Loucy (cell line): ENCODE data around the gene LY6G6D.
A peak's percentile ranks its signal among the peaks of the same experiment; 100 is the strongest.

Experiments used
- H2AFZ ChIP-seq: fragments of 200-600 bp; sonication (generic); 2 replicates; pipeline ENCODE4 v1.6.0; 2016; ENCODE audit warnings: antibody characterized with exemption, mild to moderate bottlenecking, low read length, moderate library complexity
- H3F3A ChIP-seq: fragments of 200-600 bp; 2 replicates; pipeline ENCODE4 v1.6.0; 2016; ENCODE audit warnings: antibody characterized with exemption, low read depth, mild to moderate bottlenecking
- H3K27me3 ChIP-seq: fragments of 200-600 bp; sonication (generic); 2 replicates; pipeline ENCODE4 v1.6.1; 2014; ENCODE audit warnings: low read length, mild to moderate bottlenecking; ENCODE audit not compliant: insufficient read depth, poor library complexity, severe bottlenecking
- H3K36me3 ChIP-seq: fragments of 200-600 bp; sonication (generic); 2 replicates; pipeline ENCODE4 v1.6.1; 2016; ENCODE audit warnings: low read length; ENCODE audit not compliant: insufficient read depth
- H3K4me1 ChIP-seq: fragments of 200-600 bp; sonication (generic); 2 replicates; pipeline ENCODE4 v1.5.1; 2014; ENCODE audit warnings: low read length, mild to moderate bottlenecking; ENCODE audit not compliant: insufficient read depth, poor library complexity, severe bottlenecking
- H3K4me2 ChIP-seq: fragments of 200-600 bp; sonication (generic); 2 replicates; pipeline ENCODE4 v1.6.0; 2014; ENCODE audit warnings: antibody characterized with exemption, low read length, low read depth, mild to moderate bottlenecking; ENCODE audit not compliant: poor library complexity, severe bottlenecking
- H3K4me3 ChIP-seq: fragments of 200-600 bp; sonication (generic); 2 replicates; pipeline ENCODE4 v1.5.1; 2014; ENCODE audit warnings: low read length, mild to moderate bottlenecking, mixed read lengths; ENCODE audit not compliant: poor library complexity, severe bottlenecking
- H3K79me2 ChIP-seq: fragments of 200-600 bp; sonication (generic); 2 replicates; pipeline ENCODE4 v1.6.1; 2014; ENCODE audit warnings: low read length; ENCODE audit not compliant: insufficient read depth
- H3K9ac ChIP-seq: fragments of 200-600 bp; sonication (generic); 2 replicates; pipeline ENCODE4 v1.6.0; 2014; ENCODE audit warnings: mild to moderate bottlenecking, low read depth, low read length, moderate library complexity; ENCODE audit not compliant: poor library complexity, severe bottlenecking
- H3K9me2 ChIP-seq: fragments of 200-600 bp; sonication (generic); replicated peaks from 2 replicates; pipeline ENCODE4 v1.6.1; 2016; ENCODE audit warnings: low read depth, low read length, mixed read lengths
- H3K9me3 ChIP-seq: fragments of 200-600 bp; sonication (generic); 2 replicates; pipeline ENCODE4 v1.6.1; 2014; ENCODE audit warnings: mild to moderate bottlenecking, antibody characterized with exemption, low read length, low read depth; ENCODE audit not compliant: insufficient read depth
- H4K20me1 ChIP-seq: fragments of 200-600 bp; sonication (generic); 2 replicates; pipeline ENCODE4 v1.6.0; 2014; ENCODE audit warnings: antibody characterized with exemption, low read length, mild to moderate bottlenecking; ENCODE audit not compliant: insufficient read depth, poor library complexity, severe bottlenecking
- EZH2phosphoT487 ChIP-seq: fragments of 200-600 bp; IDR thresholded peaks from 2 replicates; pipeline ENCODE4 v1.6.1; 2018; ENCODE audit warnings: antibody characterized with exemption, mild to moderate bottlenecking, moderate library complexity, borderline replicate concordance
- TF ChIP-seq, protein P1 (sequence below): fragments of 200-600 bp; sonication (generic); conservative IDR thresholded peaks from 2 replicates; pipeline ENCODE4 v1.5.1; 2014; ENCODE audit warnings: mild to moderate bottlenecking, antibody characterized with exemption, low read length

Gene LY6G6D

DNA sequence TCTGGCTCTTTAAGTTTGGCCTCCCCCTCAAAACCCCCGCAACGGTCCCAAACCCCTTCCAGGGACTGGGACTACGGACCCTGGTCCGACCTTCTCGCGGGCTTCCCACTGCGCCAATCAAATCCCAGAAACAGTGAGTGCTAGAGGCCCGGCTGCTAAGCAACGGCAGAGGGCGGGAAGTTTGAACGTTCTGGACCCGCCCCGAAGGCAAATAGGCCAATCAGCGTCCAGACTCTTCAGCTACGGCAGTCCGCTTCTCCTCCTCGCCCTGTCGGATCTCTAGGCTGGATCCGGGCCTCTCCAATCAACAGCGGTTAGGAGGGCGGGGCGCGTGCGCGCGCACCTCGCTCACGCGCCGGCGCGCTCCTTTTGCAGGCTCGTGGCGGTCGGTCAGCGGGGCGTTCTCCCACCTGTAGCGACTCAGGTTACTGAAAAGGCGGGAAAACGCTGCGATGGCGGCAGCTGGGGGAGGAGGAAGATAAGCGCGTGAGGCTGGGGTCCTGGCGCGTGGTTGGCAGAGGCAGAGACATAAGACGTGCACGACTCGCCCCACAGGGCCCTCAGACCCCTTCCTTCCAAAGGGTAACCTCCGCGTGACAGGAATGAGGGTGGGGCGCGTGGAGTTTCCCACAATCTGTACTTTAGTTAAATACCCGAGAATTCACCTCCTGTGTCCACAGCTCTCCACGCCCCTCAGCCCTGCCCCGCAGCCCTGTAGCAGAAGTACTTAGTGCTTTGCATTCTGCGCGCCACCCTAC lies 24.7 kb downstream of the LY6G6D start, which contains the start of gene MSH5:
Gene MSH5 (plus strand): TSS at position 367 of the 758 bp plus-strand sequence. CDS start 462 bp downstream, outside the sequence.
- peaks cover 9% of the 10 kb centered on the region for H3K27me3 ChIP-seq
- no peaks in the 10 kb centered on the region for H3K36me3 ChIP-seq
- peaks cover 6% of the 10 kb centered on the region for H4K20me1 ChIP-seq
- no peak for TF ChIP-seq EZH2phosphoT487
- TF ChIP-seq, protein P1, sequence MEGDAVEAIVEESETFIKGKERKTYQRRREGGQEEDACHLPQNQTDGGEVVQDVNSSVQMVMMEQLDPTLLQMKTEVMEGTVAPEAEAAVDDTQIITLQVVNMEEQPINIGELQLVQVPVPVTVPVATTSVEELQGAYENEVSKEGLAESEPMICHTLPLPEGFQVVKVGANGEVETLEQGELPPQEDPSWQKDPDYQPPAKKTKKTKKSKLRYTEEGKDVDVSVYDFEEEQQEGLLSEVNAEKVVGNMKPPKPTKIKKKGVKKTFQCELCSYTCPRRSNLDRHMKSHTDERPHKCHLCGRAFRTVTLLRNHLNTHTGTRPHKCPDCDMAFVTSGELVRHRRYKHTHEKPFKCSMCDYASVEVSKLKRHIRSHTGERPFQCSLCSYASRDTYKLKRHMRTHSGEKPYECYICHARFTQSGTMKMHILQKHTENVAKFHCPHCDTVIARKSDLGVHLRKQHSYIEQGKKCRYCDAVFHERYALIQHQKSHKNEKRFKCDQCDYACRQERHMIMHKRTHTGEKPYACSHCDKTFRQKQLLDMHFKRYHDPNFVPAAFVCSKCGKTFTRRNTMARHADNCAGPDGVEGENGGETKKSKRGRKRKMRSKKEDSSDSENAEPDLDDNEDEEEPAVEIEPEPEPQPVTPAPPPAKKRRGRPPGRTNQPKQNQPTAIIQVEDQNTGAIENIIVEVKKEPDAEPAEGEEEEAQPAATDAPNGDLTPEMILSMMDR, result no peak
- peak within 1 kb of the TSS; percentile 100 for H3K4me3 ChIP-seq
- H3K4me1 ChIP-seq, result peaks cover 48% of the 10 kb centered on the region
- H3K4me2 ChIP-seq, result peak within 1 kb of the TSS; percentile 99
- no peak within 1 kb of the TSS for H2AFZ ChIP-seq
- peaks cover 50% of the 10 kb centered on the region for H3K79me2 ChIP-seq
- H3K9me3 ChIP-seq, result no peaks in the 10 kb centered on the region
- H3K9ac ChIP-seq, result peak within 1 kb of the TSS; percentile 100
- H3K9me2 ChIP-seq, result no peaks in the 10 kb centered on the region
- H3F3A ChIP-seq, result peaks cover 10% of the 10 kb centered on the region

DNA sequence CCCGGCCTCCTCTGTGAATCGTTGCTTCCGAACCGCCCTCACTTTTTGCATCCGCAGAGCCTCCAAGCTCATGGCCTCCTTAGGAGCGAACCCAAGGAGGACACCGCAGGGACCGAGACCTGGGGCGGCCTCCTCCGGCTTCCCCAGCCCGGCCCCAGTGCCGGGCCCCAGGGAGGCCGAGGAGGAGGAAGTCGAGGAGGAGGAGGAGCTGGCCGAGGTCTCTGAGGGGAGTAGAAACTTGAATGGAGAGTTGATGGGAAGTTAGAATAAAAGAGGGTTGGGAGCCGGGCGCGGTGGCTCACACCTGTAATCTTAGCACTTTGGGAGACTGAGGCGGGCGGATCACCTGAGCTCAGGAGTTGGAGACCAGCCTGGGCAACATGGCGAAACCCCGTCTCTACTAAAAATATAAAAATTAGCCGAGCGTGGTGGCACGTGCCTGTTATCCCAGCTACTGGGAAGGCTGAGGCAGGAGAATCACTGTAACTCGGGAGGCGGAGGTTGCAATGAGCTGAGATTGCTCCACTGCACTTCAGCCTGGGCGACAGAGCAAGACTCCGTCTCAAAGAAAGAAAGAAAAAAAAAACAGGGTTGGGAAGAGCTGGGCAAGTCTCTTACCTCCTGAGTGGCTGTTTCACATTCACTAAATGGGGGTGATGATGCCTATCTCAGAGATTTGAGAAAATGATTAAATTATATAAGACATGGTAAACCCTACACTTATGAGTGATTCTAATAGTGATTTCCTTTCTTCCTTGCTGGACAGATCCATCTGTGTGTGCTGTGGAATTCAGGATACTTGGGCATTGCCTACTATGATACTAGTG lies 25.5 kb downstream of the LY6G6D start:
- Histone ChIP-seq H3F3A (peaks cover 10% of the 10 kb centered on the region), H3K9ac (peak overlapping the region; percentile 100), H3K79me2 (peaks cover 42% of the 10 kb centered on the region), H3K36me3 (no peaks in the 10 kb centered on the region), H3K9me2 (no peaks in the 10 kb centered on the region), H4K20me1 (peaks cover 4% of the 10 kb centered on the region), H3K4me3 (peak overlapping the region; percentile 100), H3K27me3 (peaks cover 5% of the 10 kb centered on the region), H2AFZ (no peak overlapping the region), H3K4me2 (peak overlapping the region; percentile 74), H3K4me1 (peaks cover 48% of the 10 kb centered on the region), H3K9me3 (no peaks in the 10 kb centered on the region)
- TF ChIP-seq, protein P1, result no peak
- TF ChIP-seq EZH2phosphoT487, result no peak

- Histone ChIP-seq H3K36me3 (no peaks in the 10 kb centered on the region), H4K20me1 (no peaks in the 10 kb centered on the region), H3K9me3 (no peaks in the 10 kb centered on the region), H3K9ac (peak overlapping the region; percentile 100), H3K27me3 (no peaks in the 10 kb centered on the region), H3F3A (peaks cover 8% of the 10 kb centered on the region), H2AFZ (no peak overlapping the region), H3K4me1 (peaks cover 44% of the 10 kb centered on the region), H3K9me2 (no peaks in the 10 kb centered on the region), H3K79me2 (peaks cover 30% of the 10 kb centered on the region), H3K4me3 (peak overlapping the region; percentile 100), H3K4me2 (peak overlapping the region; percentile 74)
- TF ChIP-seq, protein P1, result no peak
- no peak for TF ChIP-seq EZH2phosphoT487
Measured at GRCh38 chr6:31741815-31742214, 26.7 kb downstream of the LY6G6D start.
